TTC549 (cell line): ENCODE data around the gene PSMD1.
"Not testable (repeated sequence)": the region's sequence is repeated elsewhere in the genome, so short reads cannot be mapped to it uniquely, and the experiment has no call there.

Experiments used
- FAIRE-seq: peaks from 2 replicates; lab custom pipeline; 2012; peaks lifted over from hg19 to GRCh38; lab: Jason Lieb, UNC

PSMD1 gene

GRCh38 chr2:231161252-231161839 is 104.7 kb downstream of the PSMD1 start:
- FAIRE-seq: no peak

GRCh38 chr2:231161877-231162329 is 105.2 kb downstream of the PSMD1 start:
- no peak for FAIRE-seq

GRCh38 chr2:231163011-231163410 is 106.3 kb downstream of the PSMD1 start:
- FAIRE-seq: no peak

GRCh38 chr2:231163414-231164095 is 106.9 kb downstream of the PSMD1 start:
- no peak for FAIRE-seq

- no peak for FAIRE-seq
Measured at GRCh38 chr2:231167745-231168459, 111.2 kb downstream of the PSMD1 start.

- no peak for FAIRE-seq
Measured at GRCh38 chr2:231168460-231169139, 111.9 kb downstream of the PSMD1 start.

GRCh38 chr2:231169488-231169887 is 112.8 kb downstream of the PSMD1 start:
- FAIRE-seq: no peak

- no peak for FAIRE-seq
Measured at GRCh38 chr2:231170055-231170454, 113.4 kb downstream of the PSMD1 start.

GRCh38 chr2:231172025-231172424 is 115.4 kb downstream of the PSMD1 start:
- FAIRE-seq: no peak

- FAIRE-seq: no peak
Measured at GRCh38 chr2:231174211-231174651, 117.6 kb downstream of the PSMD1 start.

- FAIRE-seq: no peak
Measured at GRCh38 chr2:231176066-231176465, 119.4 kb downstream of the PSMD1 start.

GRCh38 chr2:231177156-231178025 is 120.7 kb downstream of the PSMD1 start:
- FAIRE-seq: no peak

- FAIRE-seq: not testable (repeated sequence)
Measured at GRCh38 chr2:231178805-231179204, 122.1 kb downstream of the PSMD1 start.

- FAIRE-seq: no peak
Measured at GRCh38 chr2:231181860-231182512, 125.3 kb downstream of the PSMD1 start.

- no peak for FAIRE-seq
Measured at GRCh38 chr2:231182513-231182899, 125.8 kb downstream of the PSMD1 start.

GRCh38 chr2:231183851-231184250 is 127.2 kb downstream of the PSMD1 start:
- FAIRE-seq: no peak

GRCh38 chr2:231184319-231184718 is 127.7 kb downstream of the PSMD1 start:
- no peak for FAIRE-seq

- FAIRE-seq: no peak
Measured at GRCh38 chr2:231185050-231185725, 128.5 kb downstream of the PSMD1 start.

GRCh38 chr2:231185886-231186285 is 129.2 kb downstream of the PSMD1 start:
- no peak for FAIRE-seq

- no peak for FAIRE-seq
Measured at GRCh38 chr2:231186325-231186724, 129.7 kb downstream of the PSMD1 start.
